Measurements from ENCODE around the gene URB1.
A peak's percentile ranks its signal among the peaks of the same experiment; 100 is the strongest.
"Not testable (repeated sequence)": the region's sequence is repeated elsewhere in the genome, so short reads cannot be mapped to it uniquely, and the experiment has no call there.

The URB1 gene, protein sequence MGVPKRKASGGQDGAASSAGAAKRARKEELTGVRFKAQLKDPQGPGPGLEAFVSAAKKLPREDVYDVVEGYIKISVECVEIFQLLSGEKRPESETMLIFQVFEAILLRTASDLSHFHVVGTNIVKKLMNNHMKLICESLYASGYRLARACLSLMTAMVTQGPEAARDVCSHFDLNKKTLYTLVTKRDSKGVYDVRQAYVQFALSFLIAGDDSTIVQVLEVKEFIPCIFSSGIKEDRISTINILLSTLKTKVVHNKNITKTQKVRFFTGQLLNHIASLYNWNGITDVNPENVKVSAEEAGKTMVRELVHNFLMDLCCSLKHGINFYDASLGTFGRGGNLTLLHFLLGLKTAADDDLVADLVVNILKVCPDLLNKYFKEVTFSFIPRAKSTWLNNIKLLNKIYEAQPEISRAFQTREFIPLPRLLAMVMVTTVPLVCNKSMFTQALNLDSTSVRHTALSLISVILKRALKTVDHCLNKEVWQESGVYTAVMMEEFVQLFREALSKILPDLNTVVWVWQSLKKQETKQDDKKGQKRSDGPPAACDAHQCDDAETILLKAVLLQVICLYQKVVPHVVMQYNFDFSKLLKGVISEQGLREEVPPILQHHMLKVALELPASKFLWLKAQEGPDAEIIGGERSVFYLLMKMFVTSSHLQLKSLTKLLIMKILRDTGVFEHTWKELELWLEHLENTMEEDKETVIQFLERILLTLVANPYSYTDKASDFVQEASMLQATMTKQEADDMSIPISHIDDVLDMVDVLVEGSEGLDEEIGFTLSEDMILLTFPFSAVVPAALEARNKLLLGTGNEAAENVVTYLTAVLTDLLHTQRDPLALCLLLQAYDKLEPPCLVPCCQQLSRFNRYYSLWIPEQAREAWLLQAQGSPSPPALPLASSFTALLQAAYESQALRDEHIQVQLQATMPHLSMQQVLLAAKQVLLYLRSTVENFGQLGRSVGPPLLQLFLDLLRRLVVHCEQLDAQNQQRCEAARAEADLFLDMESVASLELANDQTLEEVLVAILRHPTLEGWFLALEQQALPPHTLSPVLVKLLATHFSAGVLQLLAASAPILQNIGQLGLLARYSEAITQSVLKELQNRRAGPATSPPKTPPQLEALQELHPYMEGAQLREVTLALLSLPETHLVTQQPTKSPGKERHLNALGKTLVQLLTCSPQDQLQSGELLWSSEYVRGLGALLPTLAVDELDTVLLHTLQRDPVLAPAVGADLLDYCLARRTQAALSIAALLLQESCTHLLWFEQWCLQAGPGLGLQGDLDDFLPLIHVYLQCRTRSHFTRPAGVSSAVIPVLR (N-terminal part only)

DNA sequence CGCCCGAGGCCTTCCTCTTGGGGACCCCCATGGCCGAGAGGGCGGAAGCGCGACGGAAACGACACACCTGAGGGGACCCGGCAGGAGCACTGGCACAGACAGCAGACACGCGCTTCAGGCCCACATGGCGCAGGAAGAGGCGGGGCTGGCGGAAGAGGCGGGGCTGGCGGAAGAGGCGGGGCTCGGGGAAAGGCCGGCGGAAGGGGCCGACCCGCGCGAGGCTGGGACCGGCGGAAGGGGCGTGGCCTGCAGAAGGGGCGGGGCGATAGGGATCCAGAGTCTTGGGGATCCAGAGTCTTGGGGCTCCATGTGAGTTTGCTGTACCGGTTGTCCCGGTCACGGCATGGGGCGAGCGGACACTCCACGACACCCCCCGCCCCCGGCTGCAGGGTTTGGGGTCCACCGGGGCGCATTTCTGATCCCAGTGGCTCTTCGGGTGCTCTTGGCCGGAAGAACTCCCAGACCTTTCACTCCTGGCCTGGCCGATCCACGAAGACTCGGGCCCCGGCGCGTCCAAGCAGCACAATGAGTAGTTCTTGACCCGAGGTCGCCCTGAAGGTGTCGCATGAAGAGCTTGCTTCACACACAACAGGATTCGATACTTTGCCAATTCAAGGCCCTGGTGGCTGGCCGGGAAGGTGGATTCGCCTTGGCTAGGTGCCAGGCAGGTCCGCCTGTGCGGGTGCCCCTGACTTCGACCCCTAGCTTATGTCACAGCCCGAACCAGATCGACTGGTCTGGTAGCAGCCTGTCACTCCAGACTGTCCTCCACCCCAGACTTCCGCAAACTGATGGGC lies at the start of gene URB1:
TSS of gene URB1 (minus strand) at position 133 of the 797 bp plus-strand sequence. CDS start at position 31, 102 bp downstream.
- peak; percentile 78 for DNase-seq

DNA sequence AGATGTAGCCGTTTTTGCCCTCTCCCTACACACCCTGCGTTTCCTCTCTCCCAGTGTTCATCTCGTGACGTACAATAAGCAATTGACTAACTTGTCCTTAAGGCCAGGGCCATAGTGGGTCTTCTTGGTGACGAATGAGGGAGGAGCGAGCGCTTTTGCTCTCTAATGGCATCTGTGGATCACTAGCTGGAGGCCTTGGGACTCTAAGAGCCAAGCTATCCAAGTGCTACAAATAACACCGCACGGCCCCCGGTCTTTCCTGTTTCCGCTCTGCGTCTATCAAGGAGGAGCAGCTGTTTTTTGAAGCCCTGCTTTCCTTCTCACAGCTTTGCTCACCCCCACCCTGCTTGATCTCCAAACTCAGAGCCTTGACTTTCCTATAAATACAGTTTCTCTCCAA lies 44.9 kb upstream of the URB1 start:
- DNase-seq = no peak

DNA sequence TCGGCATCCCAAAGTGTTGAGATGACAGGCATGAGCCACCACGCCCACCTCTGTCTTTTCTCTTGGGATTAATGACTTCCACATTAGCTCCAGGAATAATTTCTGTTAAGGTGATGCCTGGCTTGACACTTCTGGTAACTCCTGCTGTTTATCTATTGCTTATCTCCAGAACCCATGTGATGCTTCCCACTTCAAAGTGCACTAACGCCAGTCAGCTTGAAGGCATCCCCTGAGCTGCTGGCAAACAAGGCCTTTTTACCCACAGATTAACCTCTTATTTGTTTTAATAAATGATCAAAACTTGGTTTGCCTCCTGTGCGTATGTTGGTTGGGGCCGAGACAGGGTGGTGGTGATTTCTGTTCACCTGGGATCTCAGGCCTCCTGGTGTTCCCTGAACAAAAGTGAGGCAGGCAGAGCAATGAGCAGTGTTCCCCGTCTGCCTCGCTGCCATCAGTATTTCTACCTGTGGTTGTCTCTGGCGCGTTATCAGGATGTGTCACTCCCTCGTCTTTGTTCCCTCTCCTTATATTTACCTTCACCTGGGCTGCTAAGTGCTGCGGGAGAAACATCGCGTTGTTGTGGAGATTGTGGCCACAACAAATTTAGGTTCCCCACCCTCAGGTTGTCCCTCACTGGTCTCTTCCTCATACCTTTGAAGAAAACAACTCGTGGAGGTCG lies 40.3 kb upstream of the URB1 start:
- not testable (repeated sequence) for DNase-seq

DNA sequence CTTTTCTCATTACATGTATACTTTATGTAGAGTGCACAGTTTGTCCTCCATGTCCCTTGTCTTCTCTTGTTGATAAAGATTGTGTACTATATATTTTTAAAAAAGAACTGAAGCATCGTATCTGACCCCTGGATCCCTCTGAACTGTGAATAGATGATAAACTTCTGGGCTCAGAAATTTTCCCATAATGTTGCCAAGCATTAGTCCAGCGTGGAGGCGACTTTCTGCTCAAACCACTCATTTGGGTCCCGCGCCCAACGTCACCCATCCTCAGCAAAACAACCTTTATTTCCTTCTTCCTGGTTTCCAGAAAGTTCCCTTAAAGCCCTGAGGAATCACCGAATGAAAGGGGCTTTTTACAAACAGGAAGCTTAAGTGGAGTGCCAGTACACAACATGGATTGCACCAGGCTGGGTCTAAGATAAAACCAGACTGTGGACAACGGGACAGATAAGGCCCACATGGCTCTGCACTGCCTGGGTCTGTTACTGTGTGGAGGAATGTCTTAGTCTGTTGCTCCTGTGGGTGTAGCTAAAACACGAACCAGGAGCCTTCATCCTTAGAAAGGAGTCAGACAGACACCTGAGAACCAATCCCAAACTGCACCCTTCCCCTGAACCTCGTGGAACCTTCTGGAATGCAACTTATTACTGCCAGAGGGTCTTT lies 35.3 kb upstream of the URB1 start:
- no peak for DNase-seq

DNA sequence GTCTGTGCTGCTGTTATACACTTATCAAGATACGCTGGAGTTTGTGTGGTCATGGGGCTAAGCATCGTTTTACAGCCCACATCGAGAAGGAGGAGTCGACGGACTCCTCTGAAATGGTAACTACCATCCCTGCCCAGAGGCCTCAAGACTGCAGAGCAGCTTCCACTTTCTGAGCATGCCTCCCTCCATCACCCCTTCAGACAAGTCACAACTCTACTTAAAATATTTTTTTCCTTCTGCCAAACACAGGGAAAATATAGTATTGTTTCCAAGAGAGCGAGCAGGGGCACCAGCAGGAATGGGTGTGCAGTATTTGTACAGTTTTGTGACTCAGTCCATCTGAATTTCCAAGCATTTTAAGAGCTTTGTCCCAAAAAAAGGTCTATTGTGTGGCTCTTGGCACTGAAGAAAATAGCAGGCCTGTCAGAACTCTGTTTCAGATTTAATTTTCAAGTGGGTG lies 33.8 kb upstream of the URB1 start:
- DNase-seq = peak; percentile 29

DNA sequence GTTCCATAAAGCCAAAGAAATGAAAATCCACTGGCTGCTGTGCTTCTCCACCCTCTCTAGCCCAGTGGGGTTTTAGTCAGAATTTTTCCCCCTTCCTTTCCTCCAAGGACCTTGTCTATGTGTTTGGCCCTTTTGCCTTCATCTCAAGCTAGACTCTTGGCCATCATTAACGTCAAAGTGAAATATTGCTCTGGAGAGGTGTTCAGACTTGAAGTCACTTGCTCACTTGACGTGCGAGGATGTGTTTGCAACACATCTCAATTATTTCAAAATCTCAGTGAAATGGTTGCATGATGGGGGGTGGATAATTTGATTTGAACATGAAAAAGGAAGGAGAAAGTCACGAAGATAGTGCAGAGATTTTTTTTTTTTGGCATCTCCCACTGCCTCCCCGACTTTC lies 33.3 kb upstream of the URB1 start:
- DNase-seq = no peak

DNA sequence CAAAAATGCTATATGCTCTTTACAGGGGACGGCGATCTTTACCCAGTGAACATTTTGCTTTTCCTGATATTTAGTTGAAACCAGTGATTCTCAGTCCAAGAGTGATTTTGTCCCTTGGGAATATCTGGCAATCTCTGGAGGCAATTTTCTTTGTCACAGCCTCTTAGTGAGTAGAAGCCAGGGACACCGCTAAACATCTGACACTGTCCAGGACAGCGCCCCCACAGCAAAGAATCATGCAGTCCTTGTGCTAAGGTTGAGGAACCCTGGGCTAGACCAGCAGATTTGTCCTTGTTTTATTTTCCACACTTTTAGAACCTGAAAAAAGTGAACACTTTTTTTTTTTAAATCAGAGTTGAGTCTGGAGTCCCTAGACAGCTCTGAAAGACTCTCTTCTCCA lies 32.8 kb upstream of the URB1 start:
- no peak for DNase-seq

DNA sequence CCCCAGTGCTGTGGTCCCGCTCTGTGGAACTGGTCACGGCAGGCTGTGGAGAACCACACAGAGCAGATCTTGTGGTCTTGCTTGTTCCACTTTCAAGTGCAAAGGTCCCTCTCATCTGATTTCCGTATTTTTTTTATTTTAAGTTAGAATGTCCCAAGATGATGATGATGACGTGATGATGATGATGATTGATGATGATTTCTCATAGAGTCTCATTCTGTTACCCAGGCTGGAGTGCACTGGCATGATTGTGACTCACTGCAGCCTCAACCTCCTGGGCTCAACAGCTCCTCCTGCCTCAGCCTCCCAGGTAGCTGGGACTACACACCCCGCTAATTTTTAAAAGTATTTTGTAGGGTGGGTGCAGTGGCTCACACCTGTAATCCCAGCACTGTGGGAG lies 31.9 kb upstream of the URB1 start:
- no peak for DNase-seq

DNA sequence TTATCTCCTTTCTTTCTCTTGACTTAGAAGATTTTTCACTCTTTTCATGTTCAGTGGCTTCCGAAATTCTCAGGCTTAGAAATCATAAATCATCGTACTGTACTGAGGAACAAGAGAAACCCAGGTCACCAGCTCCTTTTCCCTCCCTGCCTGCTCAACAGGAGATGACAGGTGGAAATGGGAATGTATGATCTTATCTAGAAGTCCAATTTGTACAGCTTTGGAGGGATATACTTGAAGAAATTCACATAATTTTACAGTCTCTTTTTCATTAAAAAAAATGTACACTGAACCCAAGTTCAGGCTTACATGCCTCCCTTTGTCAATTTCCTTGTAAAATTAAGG lies 31.4 kb upstream of the URB1 start:
- DNase-seq = no peak

DNA sequence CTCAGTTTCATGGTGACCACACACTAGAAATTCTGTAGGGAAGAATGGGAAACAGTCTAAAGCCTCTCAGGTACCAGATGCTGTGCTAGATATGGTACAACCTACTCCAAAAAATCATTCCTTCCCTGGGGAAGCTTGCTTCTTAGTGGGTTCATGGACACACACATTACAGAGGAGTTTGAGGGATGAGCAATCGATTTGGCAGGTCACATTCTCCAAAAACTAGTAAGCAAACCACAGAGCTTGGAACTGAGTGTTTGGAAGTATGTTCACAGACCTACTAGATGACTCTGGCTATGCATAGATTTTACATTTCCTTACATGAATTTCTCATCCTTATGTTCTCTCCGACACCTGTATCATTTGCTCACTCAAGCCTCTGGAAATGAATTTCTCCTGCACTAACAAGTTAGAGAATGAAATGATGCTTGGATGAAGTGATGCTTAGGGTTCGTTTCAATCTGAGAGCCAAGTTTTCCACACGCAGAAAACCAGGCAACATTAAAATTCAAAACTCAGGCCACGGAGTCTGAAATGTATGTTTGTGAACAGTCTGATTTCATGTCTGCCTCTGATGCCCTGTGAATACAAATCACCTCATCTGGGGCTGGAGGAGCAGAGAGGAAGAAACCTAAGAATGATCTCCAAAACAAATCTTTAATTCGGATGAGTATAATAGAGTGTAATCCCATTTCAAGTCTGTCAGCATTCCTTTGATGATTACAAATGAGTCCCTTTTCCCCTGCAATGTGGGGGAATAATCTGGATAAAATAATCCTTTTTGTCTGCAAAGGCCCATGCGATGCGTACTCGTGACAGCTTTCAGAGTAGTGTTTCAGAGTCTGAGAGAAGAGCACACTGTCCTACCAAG lies 30.7 kb upstream of the URB1 start:
- DNase-seq = peak; percentile 90

DNA sequence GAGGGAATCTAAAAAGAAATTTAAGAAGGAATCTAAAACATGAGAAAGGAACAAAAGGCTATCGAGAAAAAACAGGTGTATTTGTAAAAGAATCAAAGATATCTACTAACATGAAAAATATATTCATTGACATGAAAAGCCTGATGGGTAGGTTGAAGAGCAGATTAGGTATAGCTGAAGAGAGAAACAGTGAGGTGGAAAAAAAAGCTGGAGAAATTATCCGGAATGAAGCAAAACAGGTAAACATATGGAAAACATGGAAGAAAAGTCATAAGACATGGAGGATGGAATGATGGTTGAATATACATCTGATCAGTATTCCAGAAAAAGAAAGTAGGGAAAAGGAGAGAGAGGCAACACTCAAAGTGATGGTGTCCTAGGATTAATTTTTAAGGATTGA lies 29.3 kb upstream of the URB1 start:
- DNase-seq = no peak

DNA sequence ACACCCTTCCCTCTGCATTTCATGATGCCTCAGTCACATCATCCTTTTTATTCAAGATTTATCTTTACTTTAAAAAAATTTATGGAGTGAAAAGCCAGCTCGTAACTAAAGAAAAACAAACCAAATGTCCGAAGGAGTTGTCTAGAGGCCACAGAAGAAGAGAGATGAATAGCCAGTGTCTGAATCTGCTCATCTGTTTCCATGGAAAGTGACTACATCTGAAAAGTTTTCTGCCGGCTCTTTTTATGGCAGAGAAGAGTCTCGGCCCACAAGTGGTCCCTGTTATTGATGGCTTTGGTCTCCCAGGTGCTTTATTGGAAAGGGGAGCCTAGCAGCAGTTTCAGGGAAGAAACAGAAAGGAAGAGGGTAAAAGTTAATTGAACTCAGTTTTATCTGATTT lies 25.3 kb upstream of the URB1 start:
- DNase-seq = no peak

DNA sequence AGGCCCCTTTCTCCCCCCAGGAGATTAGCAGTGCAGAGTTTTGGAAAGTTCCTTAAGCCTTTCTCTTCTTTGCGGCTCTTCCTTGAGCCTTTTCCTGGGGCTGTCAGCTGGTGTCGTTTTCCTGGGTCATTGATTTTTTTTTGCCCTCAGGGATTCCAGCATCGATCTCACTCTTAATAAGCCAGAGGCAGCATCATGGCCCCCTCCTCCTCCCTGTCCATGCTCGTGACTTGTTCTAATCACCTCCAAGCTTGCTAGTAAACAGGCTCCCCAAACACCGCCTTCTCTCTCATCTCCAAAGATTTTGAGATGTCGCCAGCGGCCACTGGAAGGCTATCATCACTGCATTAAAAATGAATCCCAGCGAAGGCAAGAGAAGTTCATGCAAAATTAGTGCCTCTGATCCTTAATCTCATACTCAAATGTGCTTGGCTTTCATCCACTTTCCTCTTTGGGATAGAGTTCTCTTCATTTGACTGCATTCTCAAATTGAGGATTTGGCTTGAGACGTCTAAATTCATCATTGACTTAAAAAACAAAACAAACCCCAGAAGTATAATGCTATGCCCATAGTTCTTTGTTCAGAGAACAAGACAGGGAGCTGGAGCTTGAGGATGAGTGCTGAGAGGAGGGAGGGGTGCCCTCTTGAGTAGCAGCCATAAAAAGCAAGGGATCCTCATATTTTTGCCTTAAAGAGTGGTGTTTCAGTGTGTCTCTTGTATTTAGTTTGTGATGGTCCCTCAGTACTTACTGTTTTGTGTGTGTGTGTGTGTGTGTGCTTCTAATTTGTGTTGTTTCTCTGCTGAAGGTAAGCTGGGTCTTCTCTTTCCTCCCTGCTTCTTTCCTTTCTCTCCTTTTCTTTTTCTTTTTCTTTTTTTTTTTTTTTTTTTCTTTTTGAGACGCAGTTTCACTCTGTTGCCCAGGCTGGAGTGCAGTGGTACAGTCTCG lies 22.9 kb upstream of the URB1 start:
- no peak for DNase-seq

DNA sequence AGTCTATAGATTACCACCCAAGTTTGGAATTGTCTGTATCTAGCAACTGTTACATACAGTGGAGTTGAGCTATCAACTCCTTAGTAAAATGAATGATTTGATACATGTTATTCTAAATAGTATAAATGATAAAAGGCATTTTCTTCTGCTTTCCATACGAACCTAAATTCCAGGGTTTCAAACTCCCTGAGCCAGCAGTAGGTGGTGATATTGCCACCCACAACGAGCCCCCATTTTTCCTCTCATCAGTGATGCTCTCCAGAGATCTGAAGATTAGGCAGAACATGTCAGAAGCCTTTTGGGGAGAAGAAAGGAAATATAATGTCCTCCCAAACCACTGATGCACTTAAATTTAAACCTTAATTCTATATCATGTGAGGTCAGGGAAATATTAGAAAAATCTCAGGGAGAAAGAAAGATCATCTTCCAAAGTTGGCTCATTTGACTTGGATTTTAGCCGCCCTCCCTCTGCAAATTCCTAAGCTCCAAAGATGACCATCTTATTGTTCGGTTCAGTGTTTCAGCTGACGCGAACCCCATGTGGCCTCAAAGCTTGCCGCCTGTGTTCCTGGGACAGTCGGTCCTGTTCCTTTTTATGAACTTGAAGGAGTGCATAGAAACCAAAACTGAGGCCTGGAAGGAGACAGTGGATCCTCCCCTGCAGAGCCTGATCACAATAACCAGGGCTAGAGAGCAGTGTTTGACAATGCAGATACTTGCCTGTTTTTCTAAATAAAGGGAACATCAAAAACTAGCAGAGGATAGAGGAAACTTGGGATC lies 22.0 kb upstream of the URB1 start:
- DNase-seq = peak; percentile 35

DNA sequence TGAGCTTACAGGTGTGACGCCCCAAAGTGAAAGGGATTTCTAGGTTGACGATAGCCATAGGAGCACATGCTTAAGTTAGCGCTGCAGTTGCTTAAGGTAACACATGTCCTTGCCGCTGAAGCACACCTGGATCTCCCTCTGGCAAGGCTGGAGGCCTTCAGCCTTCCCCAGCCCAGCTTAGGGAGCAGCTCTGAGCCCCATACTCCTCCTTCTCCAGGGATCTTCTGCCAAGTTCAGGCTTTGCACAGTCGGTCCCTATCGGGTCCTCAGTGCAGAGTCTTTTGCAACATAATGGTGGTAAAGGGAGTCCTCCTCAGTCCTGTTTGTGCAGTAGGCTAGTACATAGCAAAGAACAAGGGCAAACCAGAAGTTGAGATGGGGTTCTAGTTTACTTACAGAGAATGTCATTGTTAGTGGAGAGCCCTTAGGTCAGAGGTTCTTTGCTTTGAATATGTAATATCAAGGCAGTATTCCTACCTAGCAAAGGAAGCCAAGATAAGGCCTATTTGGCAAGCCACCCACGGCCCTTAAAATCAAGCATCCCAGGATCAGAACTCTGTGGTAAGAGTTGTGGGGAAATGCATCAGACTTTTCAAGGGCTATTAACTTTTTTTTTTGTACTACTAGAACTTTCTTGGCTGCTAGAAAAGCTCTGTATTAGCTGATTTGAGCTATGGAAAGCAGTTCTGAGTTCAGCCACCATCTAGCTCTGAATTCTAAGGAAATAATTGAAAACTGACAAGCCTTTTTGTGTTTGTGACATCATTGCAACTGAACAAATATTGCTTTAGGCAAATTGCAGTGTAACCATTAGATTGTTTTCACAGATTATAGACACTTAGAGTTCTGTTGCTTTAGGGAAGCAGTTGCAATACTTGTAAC lies 21.1 kb upstream of the URB1 start:
- DNase-seq = no peak

DNA sequence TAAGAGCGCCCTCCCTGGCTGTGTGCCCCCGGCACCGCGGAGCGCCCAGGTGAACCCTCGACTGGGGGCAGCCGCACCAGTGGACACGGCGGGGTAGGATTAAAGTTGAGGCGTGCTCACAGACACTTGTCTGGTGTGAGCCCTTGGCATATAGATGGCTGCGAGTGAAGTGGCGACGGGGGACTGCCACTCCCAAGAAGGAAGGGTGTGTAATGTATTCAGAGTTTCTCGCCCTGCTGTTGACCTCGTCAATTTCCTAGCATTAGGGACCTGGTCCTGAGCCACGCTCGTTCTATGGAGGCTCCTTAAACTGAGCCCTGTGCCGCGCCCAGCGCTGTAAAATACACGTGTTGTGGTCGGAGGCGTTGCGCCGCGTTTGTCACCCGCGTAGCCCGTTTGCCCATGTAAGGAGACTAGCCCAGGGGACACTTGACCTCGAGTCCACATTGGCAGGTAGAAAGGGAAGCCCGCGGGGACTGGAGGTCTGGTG lies 20.2 kb upstream of the URB1 start:
- DNase-seq = no peak

Data from fibroblast of upper back skin (primary cell).